Stimulated activated CD4-positive, alpha-beta T cell treated with anti-CD3 and anti-CD28 coated beads, Interleukin-4, amount 100 ng/mL, for 48 hours (primary cell): ENCODE measurements around the gene SORBS1.
A peak's percentile ranks its signal among the peaks of the same experiment; 100 is the strongest.

Experiments used
- DNase-seq, 2 donors: peaks; one replicate each; pipeline ENCODE4 v3.0.0-alpha.2; 2020; ENCODE audit warnings: low read depth in 2 of 2

SORBS1 gene

DNA sequence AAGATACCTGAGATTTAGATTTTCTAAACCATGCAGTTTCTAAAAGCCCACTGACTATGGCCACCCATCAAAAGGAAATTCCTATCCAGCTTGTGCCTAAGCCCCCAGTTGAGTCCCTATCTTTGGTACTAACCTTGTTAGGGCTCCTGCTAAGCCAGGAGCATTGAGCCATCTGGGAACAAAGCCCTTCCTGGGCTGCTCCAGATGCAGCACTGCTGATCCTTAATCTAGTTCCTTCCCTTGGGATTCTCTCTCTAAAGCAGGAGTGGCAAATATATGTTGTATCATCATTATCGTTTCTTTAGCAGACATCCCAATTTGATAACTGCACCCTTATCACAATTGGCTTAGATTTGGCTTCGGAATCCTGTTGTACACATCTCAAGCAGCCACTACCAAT is 245.7 kb downstream of the SORBS1 start:
- DNase-seq = no peak

DNA sequence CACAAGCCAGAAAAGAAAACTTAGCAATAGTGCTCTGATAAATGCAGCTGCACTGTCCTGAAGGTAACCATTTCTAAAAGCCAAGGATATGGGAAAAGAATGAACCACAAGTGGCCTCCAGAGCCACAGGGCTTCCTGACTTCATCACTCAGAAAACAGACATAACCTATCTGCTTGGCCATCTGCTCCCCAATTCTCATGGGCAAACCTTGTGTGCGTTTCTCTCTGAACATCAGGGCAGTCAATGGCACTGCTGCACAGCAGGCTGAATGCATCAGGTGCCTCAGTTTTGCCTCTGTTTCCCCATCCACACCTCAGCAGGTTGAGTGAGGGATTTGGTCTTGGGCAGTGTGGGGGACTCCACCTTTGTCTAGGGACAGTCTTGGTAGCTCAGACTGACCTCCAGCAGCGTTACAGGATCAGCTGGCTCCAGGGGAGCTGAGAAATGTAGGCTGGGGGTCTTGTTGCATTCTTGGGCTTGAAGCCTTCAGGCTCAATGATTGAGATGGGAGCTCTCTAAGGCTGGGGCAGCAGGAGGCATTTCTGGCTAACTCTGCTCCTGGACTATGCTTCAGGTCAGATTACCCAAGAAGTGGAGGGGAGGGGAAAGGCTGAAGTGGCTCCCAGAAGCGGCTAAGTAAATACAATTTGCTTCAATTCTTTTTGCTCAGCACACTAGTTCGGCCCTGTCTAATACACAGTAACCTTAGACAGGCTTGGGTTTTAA is 246.8 kb downstream of the SORBS1 start:
- no peak for DNase-seq

DNA sequence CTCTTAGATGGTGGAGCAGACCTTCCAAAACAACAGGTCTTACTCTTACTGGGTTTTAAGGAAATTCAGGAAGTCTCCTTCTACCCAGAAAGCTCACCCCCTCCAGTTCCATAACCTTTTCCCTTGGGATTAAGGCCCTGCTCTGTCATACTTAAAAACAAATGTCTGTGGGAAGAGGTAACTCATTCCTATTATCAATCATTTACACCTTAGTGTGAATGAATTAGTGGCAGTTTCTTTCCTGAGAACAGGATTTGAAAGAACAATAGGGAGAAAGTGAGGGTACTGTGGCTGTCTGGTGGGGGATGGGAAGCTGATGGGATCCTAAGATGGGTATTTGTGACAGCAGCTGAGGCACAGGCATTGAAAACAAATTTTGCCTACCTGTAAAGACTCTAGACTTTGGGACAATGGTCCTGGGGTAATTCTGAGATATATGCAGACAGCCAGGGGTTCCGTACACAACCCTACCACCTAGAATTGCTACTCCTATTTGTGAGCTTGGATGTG is 248.1 kb downstream of the SORBS1 start:
- DNase-seq = no peak

DNA sequence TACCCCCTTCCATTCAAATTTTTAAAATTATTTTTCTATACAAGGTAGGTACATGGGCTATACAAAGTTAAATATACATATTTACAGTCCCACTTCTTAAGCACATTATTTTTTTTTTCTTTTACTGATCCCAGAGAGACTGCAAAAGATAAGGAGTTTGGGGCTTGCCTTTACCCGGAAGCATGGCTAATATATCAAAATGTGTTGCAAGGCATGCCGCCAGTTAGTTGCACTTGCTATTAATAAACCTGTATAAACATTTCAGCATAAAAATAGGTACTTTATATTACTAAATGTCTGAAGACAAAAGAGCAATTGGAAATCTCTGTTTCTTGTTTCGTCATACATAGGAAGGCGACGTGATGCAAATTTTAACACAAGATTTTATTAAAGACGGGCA is 248.9 kb downstream of the SORBS1 start:
- DNase-seq = no peak

DNA sequence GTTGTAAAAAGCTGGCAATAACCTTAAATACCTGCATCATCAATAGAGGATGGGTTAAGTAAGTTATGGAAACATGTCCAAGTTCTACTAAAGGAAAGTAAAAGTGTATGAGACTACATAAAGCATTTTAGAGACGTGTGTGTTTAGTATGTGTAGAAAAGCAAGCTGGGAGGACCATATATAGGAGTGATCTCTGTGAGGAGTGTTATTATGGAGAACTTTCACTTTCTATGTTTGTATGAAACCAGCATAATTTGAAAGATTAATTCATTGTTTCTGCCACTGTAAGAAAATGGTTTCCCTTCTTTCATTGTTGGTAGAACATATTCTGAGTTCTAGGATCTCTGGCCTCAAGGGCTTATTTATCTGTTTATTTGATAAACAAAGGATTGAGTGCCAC is 251.2 kb downstream of the SORBS1 start:
- DNase-seq = no peak

DNA sequence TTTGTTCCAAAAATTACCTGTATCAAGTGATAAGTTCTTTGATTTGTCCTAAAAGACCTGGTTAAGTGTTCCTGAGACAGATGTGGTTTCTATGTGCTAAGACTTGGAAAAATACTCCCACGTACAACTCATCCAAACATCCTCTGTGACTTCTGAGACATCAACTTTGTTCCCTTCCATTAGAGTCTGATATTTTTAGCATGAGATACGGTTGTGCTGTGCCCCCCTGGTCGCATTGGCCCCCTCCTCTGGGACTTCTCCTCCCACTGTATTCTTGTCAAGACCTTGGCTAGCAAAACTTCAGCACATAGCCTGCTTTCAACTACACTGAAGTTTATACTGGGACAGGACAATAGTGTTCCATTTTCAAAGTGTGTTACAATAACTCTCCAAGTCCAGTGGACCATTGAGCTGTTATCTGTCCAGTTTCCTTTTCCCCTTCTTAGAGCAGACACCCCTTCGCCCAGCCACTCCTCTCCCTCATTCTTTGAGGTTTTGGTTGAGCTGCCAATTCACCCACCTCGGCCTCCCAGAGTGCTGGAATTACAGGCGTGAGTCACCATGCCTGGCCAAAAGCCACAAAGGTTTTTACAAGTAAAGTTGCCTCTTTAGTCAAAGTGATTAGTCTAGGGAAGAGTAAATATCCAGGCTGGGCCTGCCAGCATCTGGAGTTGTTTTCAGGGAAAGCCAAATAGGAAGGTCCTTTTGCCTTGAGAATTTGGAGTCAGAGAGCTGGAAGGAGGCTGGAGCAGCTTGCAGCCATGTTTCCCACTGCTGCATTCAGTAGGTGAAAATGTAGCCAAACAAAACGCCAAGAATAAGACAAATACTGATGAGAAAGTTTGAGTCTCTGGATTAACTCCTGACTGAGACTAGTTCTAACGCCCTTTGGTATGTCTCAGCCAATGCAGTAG is 252.5 kb downstream of the SORBS1 start:
- no peak for DNase-seq

DNA sequence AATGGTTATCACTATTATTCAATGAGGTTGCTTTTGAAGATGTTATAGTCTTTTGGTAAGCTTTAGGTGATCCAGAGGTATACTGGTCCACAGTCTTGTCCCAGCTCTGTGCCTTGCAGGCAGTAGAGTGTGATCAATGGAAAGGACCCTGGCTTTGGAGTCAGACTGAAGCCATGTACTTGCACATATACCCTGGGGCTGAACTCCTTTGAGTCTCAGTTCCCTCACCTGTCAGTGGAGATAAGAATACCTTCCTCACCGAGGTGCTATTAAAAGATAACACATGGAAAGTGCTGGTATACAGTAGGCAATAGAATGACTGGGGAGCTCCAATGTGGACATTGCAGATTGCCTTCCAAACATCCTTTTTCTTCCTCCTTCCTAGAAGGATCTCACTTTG is 254.3 kb downstream of the SORBS1 start:
- DNase-seq = no peak

DNA sequence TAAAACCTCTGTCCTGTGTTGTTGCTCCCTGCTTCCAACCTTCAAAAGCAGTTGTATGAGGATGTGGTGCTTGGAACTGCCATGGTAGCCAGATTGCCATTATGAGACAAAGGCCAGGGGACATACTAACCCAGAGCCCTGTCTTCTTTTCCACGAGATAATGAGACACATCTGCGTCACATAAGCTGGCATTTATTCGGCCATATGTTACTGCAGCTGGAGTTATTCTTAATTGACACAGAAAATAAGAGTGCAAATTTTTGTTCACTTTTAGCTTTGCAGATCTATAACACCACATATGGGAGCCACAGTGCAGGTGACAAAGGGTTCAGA is 254.9 kb downstream of the SORBS1 start:
- no peak for DNase-seq

DNA sequence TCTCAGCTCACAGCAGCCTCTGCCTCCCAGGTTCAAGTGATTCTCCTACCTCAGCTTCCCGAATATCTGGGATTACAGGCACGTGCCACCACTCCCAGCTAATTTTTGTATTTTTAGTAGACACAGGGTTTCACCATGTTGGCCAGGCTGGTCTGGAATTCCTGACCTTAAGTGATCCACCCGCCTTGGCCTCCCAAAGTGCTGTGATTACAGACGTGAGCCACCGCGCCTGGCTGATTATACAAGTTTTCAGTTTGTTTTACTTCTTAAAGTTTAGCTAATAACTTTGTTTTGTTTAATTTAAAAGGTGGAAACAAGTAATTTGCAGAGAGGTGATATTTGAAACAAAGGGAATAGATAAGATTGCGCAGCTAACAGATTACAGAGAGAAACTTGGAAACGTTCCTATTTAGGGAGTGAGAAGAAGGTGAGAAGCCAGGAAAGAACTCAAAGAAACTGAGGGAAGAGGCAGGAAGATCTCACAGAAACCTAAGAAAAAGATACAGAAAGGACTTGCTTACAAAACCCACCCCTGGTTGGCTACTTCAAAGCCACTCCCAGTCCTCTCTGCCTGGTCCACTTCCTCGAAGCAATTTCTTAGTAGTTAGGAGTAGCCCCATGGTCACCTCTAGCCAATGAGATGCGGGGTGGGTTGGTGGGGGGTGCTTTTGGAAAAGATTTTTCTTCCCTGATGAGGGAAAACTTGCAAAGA is 255.4 kb downstream of the SORBS1 start:
- DNase-seq = no peak

DNA sequence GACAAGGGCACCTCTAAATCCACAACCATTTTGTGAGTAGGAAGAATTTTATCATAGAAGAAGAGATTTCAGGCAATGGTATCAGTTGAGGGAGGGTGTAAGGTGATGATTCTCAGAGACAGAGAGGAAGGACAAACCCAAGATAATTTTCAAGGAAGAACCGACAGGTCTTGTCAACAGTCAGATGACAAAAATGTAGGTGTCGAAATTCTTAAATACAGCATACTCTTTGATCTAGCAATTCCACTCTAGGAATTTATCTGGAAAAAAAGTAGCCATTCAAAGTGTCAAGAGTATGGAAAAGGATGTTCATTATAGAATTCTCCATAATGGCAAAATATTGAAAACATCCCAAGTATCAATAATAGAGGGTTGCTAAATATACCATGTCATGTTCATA is 256.2 kb downstream of the SORBS1 start:
- no peak for DNase-seq

DNA sequence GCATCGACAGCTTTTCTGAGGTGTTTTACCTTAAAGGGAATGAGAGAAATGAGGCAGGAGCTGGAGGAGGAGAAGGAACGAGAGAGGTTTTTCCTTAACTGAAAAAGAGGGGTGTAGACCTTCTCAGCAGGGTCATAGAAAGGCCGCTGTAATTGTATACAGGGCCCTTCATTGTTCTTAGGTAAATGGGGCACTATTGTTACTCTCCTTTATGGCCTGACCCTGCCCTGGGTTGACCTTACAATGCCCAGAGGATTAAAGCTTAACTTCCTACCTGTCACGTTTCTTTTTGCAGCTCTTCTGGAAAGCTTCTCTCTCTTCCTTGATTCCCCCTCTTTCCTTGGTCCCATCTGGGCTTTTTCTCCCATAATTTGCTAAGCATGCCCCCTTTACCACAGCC is 256.7 kb downstream of the SORBS1 start:
- no peak for DNase-seq

DNA sequence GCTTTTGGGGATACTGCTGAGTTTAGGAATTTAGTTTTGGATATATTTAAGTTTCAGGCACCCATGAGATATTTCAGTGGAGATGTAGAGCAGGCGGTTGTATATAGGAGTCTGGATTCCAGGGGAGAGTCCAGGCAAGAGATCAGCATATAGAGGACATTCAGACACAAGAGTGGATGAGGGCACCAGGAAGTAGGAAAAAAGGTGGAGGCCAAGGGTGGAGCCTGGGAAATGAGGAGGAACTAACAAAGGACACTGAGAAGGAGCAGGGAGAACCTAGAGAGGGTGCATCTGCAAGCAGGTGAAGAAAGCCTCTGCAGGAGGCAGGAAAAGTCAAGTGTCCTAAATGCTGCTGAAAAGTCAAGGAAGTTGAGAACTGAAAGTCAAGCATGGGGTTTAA is 257.2 kb downstream of the SORBS1 start:
- DNase-seq = no peak

DNA sequence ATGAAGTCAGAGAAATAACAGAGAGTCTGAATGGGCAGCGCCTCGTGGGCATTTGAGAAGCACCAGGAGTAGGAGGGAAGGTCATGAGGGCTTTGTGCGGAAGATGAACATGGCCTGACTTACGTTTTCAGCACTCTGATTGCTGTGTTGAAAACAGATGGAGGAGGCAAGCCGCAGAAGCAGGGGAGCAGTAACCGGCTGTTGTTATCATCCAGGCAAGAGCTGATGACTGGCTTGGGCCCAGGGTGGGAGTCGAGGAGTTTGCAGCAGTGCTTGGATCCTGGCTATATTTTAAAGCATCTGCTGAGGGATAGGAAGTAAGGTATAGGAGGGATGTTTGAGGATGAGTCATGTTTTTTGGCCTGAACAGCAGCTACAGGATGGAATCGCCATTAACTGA is 257.6 kb downstream of the SORBS1 start:
- no peak for DNase-seq

DNA sequence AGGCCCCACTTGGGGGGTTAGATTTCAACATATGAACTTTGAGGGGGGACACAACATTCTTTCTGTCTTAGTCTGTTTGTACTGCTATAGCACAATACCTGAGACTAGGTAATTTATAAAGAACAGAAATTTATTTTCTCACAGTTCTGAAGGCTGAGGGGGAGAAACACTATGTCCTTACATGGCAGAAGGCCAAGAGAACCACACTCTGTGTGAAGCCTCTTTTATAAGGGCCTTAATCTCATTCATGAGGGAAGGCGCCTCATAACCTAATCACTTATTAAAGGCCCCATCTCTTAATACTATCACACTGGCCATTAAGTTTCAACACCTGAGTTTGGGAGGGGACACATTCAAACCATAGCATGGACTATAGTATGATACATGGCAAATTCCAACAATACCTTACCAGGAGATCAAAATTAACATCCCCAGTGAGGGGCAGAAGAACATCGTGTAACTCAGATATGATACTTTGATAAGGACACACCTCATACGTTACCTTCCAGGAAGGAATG is 261.1 kb downstream of the SORBS1 start:
- no peak for DNase-seq

DNA sequence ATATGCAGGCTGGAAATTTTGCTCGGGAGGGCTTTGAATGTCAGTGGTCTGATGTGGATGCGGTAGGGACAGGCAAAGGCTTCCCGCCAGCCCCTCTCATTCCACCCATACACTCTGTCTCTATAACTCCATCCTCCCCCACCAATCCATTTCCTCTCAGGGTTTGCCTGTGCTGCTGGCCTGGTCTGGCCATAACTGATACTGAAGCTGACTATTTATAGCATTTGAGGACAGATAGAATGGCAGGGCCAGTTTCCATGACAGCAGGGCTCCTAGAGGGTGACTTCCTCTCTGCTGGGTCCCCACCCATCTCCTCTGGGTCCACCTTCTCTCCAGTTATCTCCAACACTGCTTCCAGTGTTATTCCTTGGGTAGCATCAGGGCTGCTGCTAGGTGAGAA is 263.8 kb downstream of the SORBS1 start:
- DNase-seq = no peak

DNA sequence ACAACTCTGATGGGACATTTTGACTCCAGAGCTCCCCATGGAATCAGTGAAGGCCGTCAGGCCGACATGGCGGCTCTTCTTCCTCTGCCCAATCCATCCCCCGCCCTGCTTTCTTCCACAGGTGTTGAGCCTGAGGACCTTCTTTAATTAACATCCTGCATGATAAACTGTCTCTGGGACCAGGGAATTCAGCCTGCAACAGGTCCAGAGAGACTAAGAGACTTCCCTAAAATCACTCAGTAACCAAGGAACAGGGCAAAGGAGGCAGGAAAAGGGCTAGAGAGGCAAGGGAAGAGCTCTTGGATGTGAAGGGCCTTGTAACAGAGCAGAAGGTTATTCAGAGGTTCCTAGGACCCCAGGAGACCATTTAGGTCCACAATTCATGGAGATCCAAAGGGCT is 264.4 kb downstream of the SORBS1 start:
- DNase-seq = no peak

DNA sequence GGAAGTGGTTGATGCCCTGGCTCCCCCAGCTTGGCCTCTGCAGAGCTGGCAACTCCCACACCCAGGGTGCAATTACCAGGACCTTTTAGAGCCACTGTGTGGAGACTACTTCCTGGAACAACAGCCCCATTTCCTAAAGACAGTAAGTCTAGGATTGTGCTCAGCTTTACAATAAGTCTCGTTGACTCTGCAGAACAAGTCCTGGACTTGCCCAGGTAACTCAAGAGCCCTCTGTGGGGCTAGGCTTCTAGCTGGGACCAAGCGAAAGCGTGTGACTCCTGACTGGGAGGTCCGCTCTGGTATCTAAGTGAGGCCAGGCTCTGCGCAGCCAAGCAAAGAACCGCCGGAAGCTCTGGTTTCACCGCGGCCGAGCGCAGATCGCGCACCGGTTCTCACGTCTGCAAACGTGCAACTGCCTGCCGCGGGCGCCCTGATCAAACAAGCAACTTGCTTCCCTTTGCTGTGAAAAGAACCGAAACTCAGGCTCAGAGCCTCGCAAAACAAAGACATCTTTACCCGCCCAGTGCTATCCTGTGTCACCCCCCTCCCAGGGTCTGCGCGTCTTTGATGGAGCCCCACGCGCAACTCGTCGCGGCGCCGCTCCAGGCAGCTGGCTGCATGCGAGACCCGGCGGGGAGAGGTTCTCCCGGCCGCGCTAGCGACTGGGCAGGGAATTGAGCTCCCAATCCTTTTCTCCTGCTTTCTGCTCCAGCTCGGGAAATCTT is 266.0 kb downstream of the SORBS1 start:
- DNase-seq = peak; percentile 18 to 20

DNA sequence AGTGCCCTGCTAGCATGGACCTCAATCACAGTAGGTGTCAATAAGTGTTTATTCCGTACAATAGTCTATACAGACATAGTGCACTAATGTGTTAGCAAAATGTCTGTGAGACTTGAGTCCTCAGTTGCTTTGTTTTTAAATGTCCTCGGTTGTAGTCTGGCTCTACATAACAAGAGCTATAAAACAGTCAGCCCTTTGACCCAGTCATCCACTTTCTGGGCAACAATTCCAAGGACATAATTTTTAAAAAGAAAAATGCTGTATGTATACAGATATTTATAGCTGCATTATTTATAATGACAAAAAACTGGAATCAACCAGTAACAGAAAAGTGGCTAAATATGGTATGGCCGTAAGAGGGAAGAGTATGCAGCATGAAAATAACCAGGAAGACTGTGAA is 267.5 kb downstream of the SORBS1 start:
- no peak for DNase-seq

DNA sequence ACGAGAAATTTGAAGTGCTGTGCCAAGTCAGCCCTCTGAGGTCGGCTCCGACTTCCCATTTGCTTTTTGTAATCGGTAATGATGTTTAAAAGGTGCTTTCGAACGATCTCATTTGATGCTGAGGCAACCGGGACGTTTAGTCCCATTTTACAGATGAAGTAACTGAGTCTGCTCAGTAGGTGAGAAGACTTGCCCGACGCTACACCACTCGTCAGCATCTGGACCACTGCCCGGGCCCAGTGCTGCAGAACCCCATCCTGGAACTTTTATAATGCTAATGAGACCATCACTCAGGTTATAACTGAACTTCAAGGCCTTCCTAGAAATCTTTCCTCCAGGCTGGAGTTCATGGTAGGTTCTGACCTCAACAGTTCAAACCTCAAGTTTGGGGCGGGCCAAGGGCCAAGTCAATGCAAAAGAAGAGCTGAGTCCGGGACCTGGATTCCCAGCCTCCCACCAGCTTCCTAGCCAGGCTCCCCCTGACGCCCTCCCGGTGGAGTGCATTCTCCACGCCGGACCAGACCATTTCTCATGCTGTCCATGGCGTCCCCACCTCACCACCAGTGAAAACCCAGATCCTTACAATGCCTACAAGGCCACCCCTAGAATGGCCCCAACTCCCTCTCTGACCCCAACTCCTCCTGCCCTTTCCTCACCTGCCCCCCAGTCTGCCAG is 269.7 kb downstream of the SORBS1 start:
- no peak for DNase-seq

DNA sequence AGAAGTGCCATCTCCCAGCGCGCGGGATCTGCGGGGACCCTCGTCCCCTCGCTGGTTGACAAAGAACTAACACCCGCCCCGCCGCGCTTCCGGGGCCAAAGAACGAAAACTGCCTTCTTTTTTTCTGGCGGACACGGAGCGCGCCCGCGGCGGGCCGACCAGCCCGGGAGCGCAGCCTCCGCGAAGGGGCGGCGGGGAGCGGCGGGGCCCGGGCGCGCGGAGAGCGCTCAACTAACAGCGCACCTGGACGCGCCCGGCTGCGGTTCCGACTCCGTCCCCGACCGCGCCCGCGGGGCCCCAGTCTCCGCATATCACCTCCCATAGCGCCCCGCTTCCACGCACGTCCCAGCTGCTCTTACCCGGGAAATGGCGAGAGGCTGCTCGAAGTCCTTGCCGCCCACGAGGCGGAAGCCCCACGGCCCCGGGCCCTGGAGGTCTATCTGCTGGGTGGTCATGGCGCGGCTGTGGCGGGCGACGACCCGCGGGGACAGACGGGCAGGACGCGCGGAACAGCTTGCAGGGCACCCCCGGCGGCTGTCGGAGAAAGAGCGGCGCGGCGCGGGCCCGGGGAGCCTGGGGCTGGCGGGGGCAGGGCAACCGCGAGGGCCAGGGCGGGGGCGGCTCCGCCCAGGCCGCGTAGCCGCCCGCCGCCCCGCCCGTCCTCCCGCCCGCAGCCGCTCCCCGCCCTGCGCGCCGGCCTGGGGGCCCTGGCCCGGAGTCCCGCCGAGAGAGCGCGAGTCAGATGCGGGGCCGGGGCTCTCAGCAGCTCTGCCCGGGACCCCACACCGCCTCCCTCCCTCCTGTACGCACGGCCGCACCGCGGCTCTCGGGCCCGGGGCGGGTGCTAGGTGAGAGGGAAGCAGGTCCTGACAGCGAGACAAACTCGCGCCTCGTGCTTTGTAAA is 270.5 kb downstream of the SORBS1 start, which contains the start of gene PDLIM1:
Gene PDLIM1 (minus strand): TSS at position 543 of the 904 bp plus-strand sequence. CDS start 88 bp downstream, at position 455.
- no peak for DNase-seq
